Measurements from ENCODE around the gene C19orf38. TPM values are rescaled to one million over a fixed set of nuclear protein-coding genes. Genes with fewer than 3 reads are reported as not detected.

C19orf38 gene
- total and polyA plus RNA-seq, 2 donors, result 5.4 to 7.1 TPM

DNA sequence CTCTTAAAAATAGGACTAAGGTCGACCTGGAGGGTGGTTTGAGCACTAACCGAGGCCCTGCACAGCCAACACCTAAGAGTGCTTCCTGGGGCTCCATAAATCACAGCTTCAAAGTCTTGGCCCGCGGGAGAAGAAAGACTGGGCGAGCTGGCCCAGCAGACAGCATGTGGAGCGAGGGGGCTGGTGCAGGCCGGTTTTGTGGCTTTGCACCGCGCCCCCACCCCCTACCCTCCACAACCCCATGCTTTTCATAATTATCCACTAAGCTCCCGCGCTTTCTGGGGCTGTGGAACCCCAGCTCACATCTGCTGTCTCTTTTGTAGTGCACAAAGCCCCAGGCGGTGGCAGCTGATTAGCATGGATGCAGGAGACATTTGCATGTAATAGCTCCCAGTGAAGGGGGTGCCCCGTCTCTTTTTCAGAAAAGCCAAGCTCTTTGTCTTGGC, 40.2 kb downstream of the C19orf38 start:
- no peak for DNase-seq (ENCODE audit: low read depth in 6 of 9, low spot score in 9 of 9)
- WGBS, result 81% methylated on average over 13 of the region's 13 CpGs
- peaks cover 0 to 12% of the 10 kb centered on the region in 2 donors for H3K4me1 ChIP-seq (ENCODE audit: control insufficient read depth in 2 of 2, insufficient read depth in 2 of 2, low read length in 2 of 2)

DNA sequence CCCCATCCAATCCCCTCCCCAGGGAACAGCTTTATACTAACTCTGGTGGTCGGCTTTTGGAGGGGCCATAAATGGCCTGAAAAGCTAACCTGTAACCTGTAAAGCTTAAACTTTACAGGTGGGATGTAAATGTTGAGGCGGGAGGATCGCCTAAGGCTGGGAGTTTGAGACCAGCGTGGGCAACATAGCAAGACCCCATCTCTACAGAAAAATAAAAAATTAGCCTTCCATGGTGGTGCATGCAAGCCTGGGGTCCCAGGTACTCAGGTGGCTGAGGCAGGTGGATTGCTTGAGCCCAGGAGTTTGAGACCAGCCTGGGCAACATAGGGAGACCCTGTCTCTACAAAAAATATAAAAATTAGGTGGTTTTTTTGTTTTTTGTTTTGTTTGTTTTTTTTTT, 41.7 kb downstream of the C19orf38 start:
- H3K27me3 ChIP-seq (ENCODE audit: control insufficient read depth in 2 of 2, insufficient read depth in 1 of 2, low read length in 1 of 2), result no peaks in the 10 kb centered on the region
- DNase-seq (ENCODE audit: low read depth in 6 of 9, low spot score in 9 of 9), result no peak
- H3K27ac ChIP-seq (ENCODE audit: low read depth in 1 of 2, low read length in 1 of 2), result no peak overlapping the region
- no peak overlapping the region for H3K4me3 ChIP-seq (ENCODE audit: low read length in 2 of 2)
- peaks cover 0 to 12% of the 10 kb centered on the region in 2 donors for H3K4me1 ChIP-seq (ENCODE audit: control insufficient read depth in 2 of 2, insufficient read depth in 2 of 2, low read length in 2 of 2)
- H3K36me3 ChIP-seq (ENCODE audit: control insufficient read depth in 2 of 2, insufficient read depth in 2 of 2, low read length in 1 of 2), result peaks cover 0 to 3% of the 10 kb centered on the region in 2 donors
- 98% methylated on average over 4 of the region's 4 CpGs for WGBS
- no peaks in the 10 kb centered on the region for H3K9me3 ChIP-seq (ENCODE audit: control insufficient read depth in 2 of 2, insufficient read depth in 1 of 2, low read length in 1 of 2)

More for the DNA sequence above, 40.2 kb downstream of the C19orf38 start:
- H3K27ac ChIP-seq (ENCODE audit: low read depth in 1 of 2, low read length in 1 of 2), result no peak overlapping the region
- no peaks in the 10 kb centered on the region for H3K27me3 ChIP-seq (ENCODE audit: control insufficient read depth in 2 of 2, insufficient read depth in 1 of 2, low read length in 1 of 2)
- peaks cover 0 to 3% of the 10 kb centered on the region in 2 donors for H3K36me3 ChIP-seq (ENCODE audit: control insufficient read depth in 2 of 2, insufficient read depth in 2 of 2, low read length in 1 of 2)
- no peaks in the 10 kb centered on the region for H3K9me3 ChIP-seq (ENCODE audit: control insufficient read depth in 2 of 2, insufficient read depth in 1 of 2, low read length in 1 of 2)
- H3K4me3 ChIP-seq (ENCODE audit: low read length in 2 of 2), result no peak overlapping the region

DNA sequence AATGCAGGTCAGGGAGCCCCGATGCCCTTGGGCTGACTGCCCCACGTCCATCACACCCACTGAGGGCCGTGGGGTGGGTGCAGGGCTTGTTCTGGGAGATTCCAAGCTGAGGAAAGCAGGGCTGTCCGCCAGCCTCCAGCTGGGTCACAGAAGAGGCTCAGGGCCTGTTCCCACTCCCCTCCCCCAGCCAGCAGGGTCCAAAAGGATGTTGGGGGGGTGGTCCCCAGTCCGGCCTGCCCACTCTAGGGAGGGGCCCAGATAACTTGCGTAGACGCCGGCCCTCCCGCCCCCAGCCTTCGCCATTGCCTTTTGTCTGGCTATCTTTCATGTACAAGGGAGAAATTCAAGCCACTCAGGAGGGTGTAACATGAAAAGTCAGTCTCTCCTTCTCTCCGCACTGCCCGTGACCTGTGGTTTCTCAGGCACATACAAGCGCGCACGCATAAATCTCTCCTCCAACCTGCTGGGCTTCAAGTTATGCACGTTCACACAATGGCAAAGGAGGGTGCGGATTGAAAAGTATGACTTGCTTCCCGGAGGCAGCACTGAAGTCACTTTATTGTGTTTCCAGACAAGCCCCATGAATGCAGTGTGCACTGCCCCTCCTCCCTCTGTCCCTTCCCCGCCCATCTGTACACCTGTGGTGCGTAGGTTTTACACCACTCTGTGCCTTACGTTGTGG, 43.3 kb downstream of the C19orf38 start:
- peaks cover 0 to 3% of the 10 kb centered on the region in 2 donors for H3K36me3 ChIP-seq (ENCODE audit: control insufficient read depth in 2 of 2, insufficient read depth in 2 of 2, low read length in 1 of 2)
- no peak overlapping the region for H3K4me3 ChIP-seq (ENCODE audit: low read length in 2 of 2)
- H3K4me1 ChIP-seq (ENCODE audit: control insufficient read depth in 2 of 2, insufficient read depth in 2 of 2, low read length in 2 of 2), result peaks cover under 1 to 18% of the 10 kb centered on the region in 2 donors
- H3K27me3 ChIP-seq (ENCODE audit: control insufficient read depth in 2 of 2, insufficient read depth in 1 of 2, low read length in 1 of 2), result no peaks in the 10 kb centered on the region
- no peak for DNase-seq (ENCODE audit: low read depth in 6 of 9, low spot score in 9 of 9)
- no peaks in the 10 kb centered on the region for H3K9me3 ChIP-seq (ENCODE audit: control insufficient read depth in 2 of 2, insufficient read depth in 1 of 2, low read length in 1 of 2)
- no peak overlapping the region for H3K27ac ChIP-seq (ENCODE audit: low read depth in 1 of 2, low read length in 1 of 2)
- WGBS, result 94% methylated on average over 21 of the region's 21 CpGs

DNA sequence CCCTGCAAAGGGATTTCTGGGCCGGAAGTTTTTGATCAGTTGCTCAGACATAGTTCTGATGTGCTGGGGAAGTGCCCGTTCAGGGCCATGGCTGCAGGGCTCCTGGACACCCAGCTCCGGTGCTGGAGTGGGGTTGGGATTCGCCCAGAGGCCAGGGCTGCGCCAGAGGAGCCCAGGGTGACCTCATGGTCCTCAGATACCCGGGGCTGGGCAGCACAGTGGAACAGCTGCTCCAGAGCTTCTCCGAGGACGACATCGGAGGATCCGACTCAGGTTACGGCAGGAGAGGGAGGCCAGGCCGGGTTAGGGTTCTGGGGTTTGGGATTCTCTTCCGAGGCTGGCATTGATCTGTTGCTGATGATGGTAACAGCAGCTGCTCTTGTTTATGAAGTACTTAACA, 44.0 kb downstream of the C19orf38 start:
- Histone ChIP-seq H3K4me3 (ENCODE audit: low read length in 2 of 2) (no peak overlapping the region), H3K4me1 (ENCODE audit: control insufficient read depth in 2 of 2, insufficient read depth in 2 of 2, low read length in 2 of 2) (peaks cover 3 to 25% of the 10 kb centered on the region in 2 donors), H3K9me3 (ENCODE audit: control insufficient read depth in 2 of 2, insufficient read depth in 1 of 2, low read length in 1 of 2) (no peaks in the 10 kb centered on the region), H3K36me3 (ENCODE audit: control insufficient read depth in 2 of 2, insufficient read depth in 2 of 2, low read length in 1 of 2) (peaks cover 0 to 3% of the 10 kb centered on the region in 2 donors), H3K27ac (ENCODE audit: low read depth in 1 of 2, low read length in 1 of 2) (no peak overlapping the region), H3K27me3 (ENCODE audit: control insufficient read depth in 2 of 2, insufficient read depth in 1 of 2, low read length in 1 of 2) (no peaks in the 10 kb centered on the region)
- 97% methylated on average over 13 of the region's 13 CpGs for WGBS
- DNase-seq (ENCODE audit: low read depth in 6 of 9, low spot score in 9 of 9), result no peak

DNA sequence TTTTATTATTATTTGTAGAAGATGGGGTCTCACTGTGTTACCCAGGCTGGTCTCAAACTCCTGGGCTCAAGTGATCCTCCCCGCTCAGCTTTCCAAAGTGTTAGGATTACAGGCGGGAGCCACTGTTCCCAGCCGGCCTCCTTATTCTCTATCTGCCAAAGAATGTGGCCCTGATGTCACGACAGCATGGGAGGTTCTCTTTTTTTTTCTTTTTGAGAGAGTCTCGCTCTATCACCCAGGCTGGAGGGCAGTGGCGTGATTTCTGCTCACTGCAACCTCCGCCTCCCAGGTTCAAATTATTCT, 46.6 kb downstream of the C19orf38 start:
- Histone ChIP-seq H3K4me3 (ENCODE audit: low read length in 2 of 2) (no peak overlapping the region), H3K9me3 (ENCODE audit: control insufficient read depth in 2 of 2, insufficient read depth in 1 of 2, low read length in 1 of 2) (no peaks in the 10 kb centered on the region), H3K4me1 (ENCODE audit: control insufficient read depth in 2 of 2, insufficient read depth in 2 of 2, low read length in 2 of 2) (peaks cover 3 to 21% of the 10 kb centered on the region in 2 donors), H3K27ac (ENCODE audit: low read depth in 1 of 2, low read length in 1 of 2) (no peak overlapping the region), H3K36me3 (ENCODE audit: control insufficient read depth in 2 of 2, insufficient read depth in 2 of 2, low read length in 1 of 2) (no peaks in the 10 kb centered on the region), H3K27me3 (ENCODE audit: control insufficient read depth in 2 of 2, insufficient read depth in 1 of 2, low read length in 1 of 2) (no peaks in the 10 kb centered on the region)
- DNase-seq (ENCODE audit: low read depth in 6 of 9, low spot score in 9 of 9), result no peak
- 98% methylated on average over 7 of the region's 7 CpGs for WGBS

DNA sequence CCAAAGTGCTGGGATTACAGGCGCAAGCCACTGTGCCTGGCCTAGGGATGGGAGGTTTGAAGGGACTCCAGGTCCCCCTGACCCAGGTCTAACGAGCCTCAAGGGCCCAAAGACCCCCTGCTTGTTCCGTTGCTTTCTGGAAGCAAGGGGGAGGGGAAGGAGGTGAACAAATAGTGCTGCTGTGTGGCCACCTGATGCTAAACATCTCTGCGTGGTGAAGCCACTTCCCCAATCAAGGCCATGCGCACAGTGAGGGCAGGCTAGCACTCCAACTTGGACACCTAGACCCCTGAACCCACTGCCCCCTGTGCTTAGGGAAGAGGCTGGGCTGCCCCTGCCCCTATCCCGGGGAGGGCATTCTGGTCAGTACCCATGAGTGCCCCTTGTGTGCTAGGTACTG, 47.1 kb downstream of the C19orf38 start:
- no peak overlapping the region for H3K4me3 ChIP-seq (ENCODE audit: low read length in 2 of 2)
- H3K27me3 ChIP-seq (ENCODE audit: control insufficient read depth in 2 of 2, insufficient read depth in 1 of 2, low read length in 1 of 2), result no peaks in the 10 kb centered on the region
- WGBS, result 97% methylated on average over 6 of the region's 6 CpGs
- DNase-seq (ENCODE audit: low read depth in 6 of 9, low spot score in 9 of 9), result no peak
- no peaks in the 10 kb centered on the region for H3K36me3 ChIP-seq (ENCODE audit: control insufficient read depth in 2 of 2, insufficient read depth in 2 of 2, low read length in 1 of 2)
- H3K9me3 ChIP-seq (ENCODE audit: control insufficient read depth in 2 of 2, insufficient read depth in 1 of 2, low read length in 1 of 2), result no peaks in the 10 kb centered on the region
- H3K27ac ChIP-seq (ENCODE audit: low read depth in 1 of 2, low read length in 1 of 2), result no peak overlapping the region
- peaks cover 3 to 21% of the 10 kb centered on the region in 2 donors for H3K4me1 ChIP-seq (ENCODE audit: control insufficient read depth in 2 of 2, insufficient read depth in 2 of 2, low read length in 2 of 2)

DNA sequence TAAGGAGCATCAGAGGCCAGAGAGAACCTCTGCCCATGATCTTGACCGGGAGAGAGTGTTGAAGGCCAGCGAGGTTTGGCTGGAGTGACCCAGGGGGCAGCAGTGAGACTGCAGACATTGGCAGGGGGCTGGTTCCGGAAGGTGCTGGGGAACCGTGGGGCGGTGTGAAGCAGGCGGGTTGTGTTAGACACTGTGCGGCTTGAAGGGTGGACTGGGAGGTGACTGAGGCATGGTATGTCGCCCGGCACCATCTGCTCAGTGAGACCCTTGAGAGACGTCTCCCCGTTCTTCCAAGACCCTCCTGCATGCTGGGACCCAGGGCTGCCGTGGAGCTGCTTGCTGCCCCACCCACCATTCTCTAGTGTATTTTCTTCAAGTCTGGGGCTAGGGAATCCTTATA, 47.7 kb downstream of the C19orf38 start:
- H3K9me3 ChIP-seq (ENCODE audit: control insufficient read depth in 2 of 2, insufficient read depth in 1 of 2, low read length in 1 of 2), result no peaks in the 10 kb centered on the region
- no peaks in the 10 kb centered on the region for H3K36me3 ChIP-seq (ENCODE audit: control insufficient read depth in 2 of 2, insufficient read depth in 2 of 2, low read length in 1 of 2)
- H3K4me3 ChIP-seq (ENCODE audit: low read length in 2 of 2), result no peak overlapping the region
- DNase-seq (ENCODE audit: low read depth in 6 of 9, low spot score in 9 of 9), result no peak
- peaks cover 3 to 21% of the 10 kb centered on the region in 2 donors for H3K4me1 ChIP-seq (ENCODE audit: control insufficient read depth in 2 of 2, insufficient read depth in 2 of 2, low read length in 2 of 2)
- no peaks in the 10 kb centered on the region for H3K27me3 ChIP-seq (ENCODE audit: control insufficient read depth in 2 of 2, insufficient read depth in 1 of 2, low read length in 1 of 2)
- H3K27ac ChIP-seq (ENCODE audit: low read depth in 1 of 2, low read length in 1 of 2), result no peak overlapping the region
- 97% methylated on average over 12 of the region's 12 CpGs for WGBS

DNA sequence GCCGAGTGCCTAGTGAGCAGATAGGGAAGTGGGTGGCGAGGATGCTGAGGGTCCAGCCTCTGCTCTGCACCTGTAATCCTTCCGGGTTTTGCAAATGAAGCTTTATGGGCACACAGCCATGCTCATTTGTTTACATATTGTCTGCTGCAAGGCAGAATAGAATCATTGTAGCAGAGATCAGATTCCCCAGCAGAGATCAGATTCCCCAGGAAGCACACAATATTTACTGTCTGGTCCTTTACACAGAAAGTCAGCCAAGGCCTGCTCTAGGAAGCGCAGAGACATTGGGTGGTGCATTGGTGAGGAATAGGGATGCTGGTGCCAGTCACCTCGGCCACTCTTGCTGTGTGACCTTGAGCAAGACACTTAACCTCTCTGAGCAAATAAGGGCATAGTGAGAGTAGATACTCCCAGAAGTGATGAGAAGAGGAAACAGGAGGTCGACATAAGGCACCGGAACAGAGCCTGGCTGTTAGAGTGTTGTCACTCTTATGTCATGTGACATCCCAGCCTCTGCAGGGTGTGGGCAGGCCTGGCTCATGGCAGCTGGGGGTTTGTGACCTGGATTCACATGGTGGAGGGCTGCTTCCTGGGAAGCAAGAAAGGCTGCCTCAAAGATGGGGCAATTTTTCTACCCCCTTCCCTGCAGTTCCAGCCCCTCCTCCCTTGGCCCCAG, 48.8 kb downstream of the C19orf38 start:
- peaks cover 3 to 15% of the 10 kb centered on the region in 2 donors for H3K4me1 ChIP-seq (ENCODE audit: control insufficient read depth in 2 of 2, insufficient read depth in 2 of 2, low read length in 2 of 2)
- no peaks in the 10 kb centered on the region for H3K9me3 ChIP-seq (ENCODE audit: control insufficient read depth in 2 of 2, insufficient read depth in 1 of 2, low read length in 1 of 2)
- WGBS, result 80% methylated on average over 7 of the region's 7 CpGs
- H3K36me3 ChIP-seq (ENCODE audit: control insufficient read depth in 2 of 2, insufficient read depth in 2 of 2, low read length in 1 of 2), result no peaks in the 10 kb centered on the region
- no peak overlapping the region for H3K4me3 ChIP-seq (ENCODE audit: low read length in 2 of 2)
- peak overlapping the region in 1 of 2 donors; percentile 82 for H3K27ac ChIP-seq (ENCODE audit: low read depth in 1 of 2, low read length in 1 of 2)
- H3K27me3 ChIP-seq (ENCODE audit: control insufficient read depth in 2 of 2, insufficient read depth in 1 of 2, low read length in 1 of 2), result no peaks in the 10 kb centered on the region
- DNase-seq (ENCODE audit: low read depth in 6 of 9, low spot score in 9 of 9), result peak in 4 of 9 donors; percentile 27 to 66 (median 45)

DNA sequence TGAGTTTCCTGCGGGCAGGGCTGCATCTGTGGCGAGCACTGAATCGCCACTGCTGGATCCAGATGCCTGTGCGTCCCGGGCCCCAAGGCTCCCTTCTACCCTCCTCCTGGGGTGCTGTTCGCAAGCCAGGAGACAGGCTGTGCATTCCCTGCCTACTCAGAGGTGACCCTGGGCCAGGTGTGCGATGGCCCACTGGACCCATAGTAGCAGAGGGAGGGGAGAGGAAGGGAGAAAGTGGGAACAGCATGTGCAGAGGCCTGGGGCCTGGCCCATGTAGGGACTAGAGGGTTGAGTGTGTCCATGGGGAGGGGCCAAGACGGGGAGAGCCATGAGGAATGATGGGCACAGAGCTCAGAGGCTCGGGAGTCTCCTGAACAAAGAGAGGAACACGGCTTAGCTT, 50.4 kb downstream of the C19orf38 start:
- no peak overlapping the region for H3K4me3 ChIP-seq (ENCODE audit: low read length in 2 of 2)
- no peaks in the 10 kb centered on the region for H3K9me3 ChIP-seq (ENCODE audit: control insufficient read depth in 2 of 2, insufficient read depth in 1 of 2, low read length in 1 of 2)
- 97% methylated on average over 10 of the region's 10 CpGs for WGBS
- no peak for DNase-seq (ENCODE audit: low read depth in 6 of 9, low spot score in 9 of 9)
- H3K27ac ChIP-seq (ENCODE audit: low read depth in 1 of 2, low read length in 1 of 2), result no peak overlapping the region
- H3K27me3 ChIP-seq (ENCODE audit: control insufficient read depth in 2 of 2, insufficient read depth in 1 of 2, low read length in 1 of 2), result no peaks in the 10 kb centered on the region
- no peaks in the 10 kb centered on the region for H3K36me3 ChIP-seq (ENCODE audit: control insufficient read depth in 2 of 2, insufficient read depth in 2 of 2, low read length in 1 of 2)
- peaks cover 3 to 15% of the 10 kb centered on the region in 2 donors for H3K4me1 ChIP-seq (ENCODE audit: control insufficient read depth in 2 of 2, insufficient read depth in 2 of 2, low read length in 2 of 2)
